HG02852 (cell line): Measurements from ENCODE around the gene NAA38.
"Not testable (repeated sequence)": the region's sequence is repeated elsewhere in the genome, so short reads cannot be mapped to it uniquely, and the experiment has no call there.

Experiments
- ATAC-seq: cut with Tn5 transposase; IDR thresholded peaks from one replicate; pipeline ENCODE4 v1.9.1; 2021; ENCODE audit warnings: mild to moderate bottlenecking, moderate library complexity; ENCODE audit not compliant: unreplicated experiment

NAA38 gene

GRCh38 chr17:7882068-7882467 lies 24.7 kb upstream of the NAA38 start:
- ATAC-seq: no peak

GRCh38 chr17:7881276-7882054 lies 24.1 kb upstream of the NAA38 start:
- no peak for ATAC-seq

- ATAC-seq: no peak
These were observed 22.9 kb upstream of the NAA38 start for GRCh38 chr17:7880076-7880868.

GRCh38 chr17:7878234-7878633 lies 20.9 kb upstream of the NAA38 start:
- ATAC-seq: no peak

- ATAC-seq: no peak
These were observed 18.5 kb upstream of the NAA38 start for GRCh38 chr17:7875804-7876370.

- no peak for ATAC-seq
These were observed 15.7 kb upstream of the NAA38 start for GRCh38 chr17:7873051-7873450.

GRCh38 chr17:7867881-7868329 lies 10.5 kb upstream of the NAA38 start:
- ATAC-seq: no peak

- no peak for ATAC-seq
These were observed 7.8 kb upstream of the NAA38 start for GRCh38 chr17:7864995-7865650.

GRCh38 chr17:7864384-7864783 lies 7.0 kb upstream of the NAA38 start:
- not testable (repeated sequence) for ATAC-seq

GRCh38 chr17:7862692-7863437 lies 5.5 kb upstream of the NAA38 start:
- no peak for ATAC-seq

- ATAC-seq: no peak
These were observed 1.7 kb upstream of the NAA38 start for GRCh38 chr17:7859028-7859427.

GRCh38 chr17:7858522-7858810 lies 1.1 kb upstream of the NAA38 start:
- no peak for ATAC-seq

- peak; percentile 41 for ATAC-seq
These were observed 558 bp upstream of the NAA38 start, which contains the start of gene CYB5D1 for GRCh38 chr17:7857713-7858521. Gene CYB5D1 (plus strand): TSS chr17:7858003. CDS start chr17:7858135, 132 bp downstream.

- no peak for ATAC-seq
These were observed 1.1 kb downstream of the NAA38 start for GRCh38 chr17:7856011-7856810.

- no peak for ATAC-seq
These were observed 1.7 kb downstream of the NAA38 start for GRCh38 chr17:7855660-7856010.

- no peak for ATAC-seq
These were observed 2.3 kb downstream of the NAA38 start, which contains the start of gene TMEM88 for GRCh38 chr17:7854851-7855659. Gene TMEM88 (plus strand): TSS chr17:7855066. CDS start chr17:7855075, 9 bp downstream.

GRCh38 chr17:7854078-7854777 lies 3.1 kb downstream of the NAA38 start:
- ATAC-seq: no peak

GRCh38 chr17:7853691-7854038 lies 3.7 kb downstream of the NAA38 start:
- no peak for ATAC-seq
